PC-9 (cell line): Measurements from ENCODE around the gene MXD4. TPM values are rescaled to one million over a fixed set of nuclear protein-coding genes. Genes with fewer than 3 reads are reported as not detected.

Experiments used
- BruUV-seq: library from RNA; stranded (reverse); fragments of 400-500 nt; replicated peaks from 2 replicates; lab custom pipeline; 2021; lab: Mats Ljungman, UMichigan
- CTCF ChIA-PET: fragments of 300-600 bp; sonication (Branson Sonifier 250); formaldehyde crosslinking; loops from one replicate; lab custom pipeline; 2022; ENCODE audit warnings: antibody characterized with exemption; lab: Charles Lee
- POLR2A ChIA-PET: fragments of 300-600 bp; sonication (Branson Sonifier 250); formaldehyde crosslinking; loops from one replicate; lab custom pipeline; 2022; ENCODE audit warnings: antibody characterized with exemption; ENCODE audit not compliant: unreplicated experiment; lab: Charles Lee
- DNase-seq, 2 experiments: peaks; one replicate each; pipeline versions ENCODE4 v3.0.0 to v3.0.0-alpha.2; 2015 to 2022; ENCODE audit warnings: mixed read lengths in 1 of 2
- H2AFZ ChIP-seq: fragments of 200-600 bp; sonication (generic); 2 replicates; pipeline ENCODE4 v1.8.1; 2017; ENCODE audit warnings: antibody characterized with exemption
- H3F3A ChIP-seq: fragments of 200-600 bp; sonication (generic); 2 replicates; pipeline ENCODE4 v1.8.1; 2017; ENCODE audit warnings: antibody characterized with exemption, mild to moderate bottlenecking, low read depth; ENCODE audit not compliant: insufficient read depth
- H3K27ac ChIP-seq: fragments of 200-600 bp; sonication (generic); 2 replicates; pipeline ENCODE4 v1.6.1; 2016; ENCODE audit warnings: mixed run types
- H3K27me3 ChIP-seq: fragments of 200-600 bp; sonication (generic); 2 replicates; pipeline ENCODE4 v1.6.1; 2016; ENCODE audit warnings: low read depth, mixed run types; ENCODE audit not compliant: insufficient read depth
- H3K36me3 ChIP-seq: fragments of 200-600 bp; sonication (generic); 2 replicates; pipeline ENCODE4 v1.6.1; 2016; ENCODE audit warnings: low read depth, mixed run types
- H3K4me1 ChIP-seq: fragments of 200-600 bp; sonication (generic); replicated peaks from 2 replicates; pipeline ENCODE4 v1.6.1; 2016; ENCODE audit warnings: mixed run types; ENCODE audit not compliant: insufficient read depth
- H3K4me2 ChIP-seq: fragments of 200-600 bp; sonication (generic); 2 replicates; pipeline ENCODE4 v1.6.1; 2017; ENCODE audit warnings: mixed run types
- H3K4me3 ChIP-seq: fragments of 200-600 bp; sonication (generic); 2 replicates; pipeline ENCODE4 v1.6.1; 2016; ENCODE audit warnings: mixed run types
- H3K79me2 ChIP-seq: fragments of 200-600 bp; sonication (generic); 2 replicates; pipeline ENCODE4 v1.6.1; 2017; ENCODE audit warnings: low read depth, mixed run types
- H3K9me2 ChIP-seq: fragments of 200-600 bp; sonication (generic); 2 replicates; pipeline ENCODE4 v1.8.1; 2017; ENCODE audit warnings: mild to moderate bottlenecking; ENCODE audit not compliant: insufficient read depth
- H3K9me3 ChIP-seq: fragments of 200-600 bp; sonication (generic); 2 replicates; pipeline ENCODE4 v1.8.1; 2016; ENCODE audit warnings: low read depth; ENCODE audit not compliant: insufficient read depth
- H4K20me1 ChIP-seq: fragments of 200-600 bp; sonication (generic); 2 replicates; pipeline ENCODE4 v1.8.1; 2017; ENCODE audit not compliant: insufficient read depth
- EZH2 ChIP-seq: fragments of 200-600 bp; sonication (generic); IDR thresholded peaks from 2 replicates; pipeline ENCODE4 v1.8.0; 2017; ENCODE audit warnings: antibody characterized with exemption, low read depth
- intact Hi-C: fragments of 100-400 bp; cut with micrococcal nuclease; formaldehyde crosslinking; loops from one replicate; pipeline ENCODE4 v1.10.0; 2022; ENCODE audit not compliant: unreplicated experiment
- total RNA-seq: library from RNA; stranded (reverse); gene quantifications from 2 replicates; pipeline ENCODE4 v1.2.3, GENCODE V29; 2021
- TF ChIP-seq, protein P1 (sequence below): fragments of 200-600 bp; sonication (generic); conservative IDR thresholded peaks from 2 replicates; pipeline ENCODE4 v1.6.1; 2017; ENCODE audit warnings: mixed run types, antibody characterized with exemption, mild to moderate bottlenecking, moderate library complexity

MXD4 gene
- total RNA-seq, 1 experiment from 2014 or later: 37.0 TPM

- Histone ChIP-seq H3K4me1 (no peaks in the 10 kb centered on the region), H3K36me3 (no peaks in the 10 kb centered on the region), H3K27ac (no peak overlapping the region), H3K4me3 (no peak overlapping the region), H3K9me2 (no peaks in the 10 kb centered on the region), H2AFZ (no peak overlapping the region), H3K79me2 (no peaks in the 10 kb centered on the region), H4K20me1 (no peaks in the 10 kb centered on the region; the same call in 1 of the 2 replicates), H3F3A (no peaks in the 10 kb centered on the region), H3K9me3 (no peaks in the 10 kb centered on the region), H3K4me2 (no peak overlapping the region), H3K27me3 (peaks cover 39% of the 10 kb centered on the region)
- ChIA-PET POLR2A (no interaction called here), CTCF (no interaction called here)
- DNase-seq: no peak
- no TSS peak for BruUV-seq
- TF ChIP-seq EZH2: no peak
- TF ChIP-seq, protein P1, sequence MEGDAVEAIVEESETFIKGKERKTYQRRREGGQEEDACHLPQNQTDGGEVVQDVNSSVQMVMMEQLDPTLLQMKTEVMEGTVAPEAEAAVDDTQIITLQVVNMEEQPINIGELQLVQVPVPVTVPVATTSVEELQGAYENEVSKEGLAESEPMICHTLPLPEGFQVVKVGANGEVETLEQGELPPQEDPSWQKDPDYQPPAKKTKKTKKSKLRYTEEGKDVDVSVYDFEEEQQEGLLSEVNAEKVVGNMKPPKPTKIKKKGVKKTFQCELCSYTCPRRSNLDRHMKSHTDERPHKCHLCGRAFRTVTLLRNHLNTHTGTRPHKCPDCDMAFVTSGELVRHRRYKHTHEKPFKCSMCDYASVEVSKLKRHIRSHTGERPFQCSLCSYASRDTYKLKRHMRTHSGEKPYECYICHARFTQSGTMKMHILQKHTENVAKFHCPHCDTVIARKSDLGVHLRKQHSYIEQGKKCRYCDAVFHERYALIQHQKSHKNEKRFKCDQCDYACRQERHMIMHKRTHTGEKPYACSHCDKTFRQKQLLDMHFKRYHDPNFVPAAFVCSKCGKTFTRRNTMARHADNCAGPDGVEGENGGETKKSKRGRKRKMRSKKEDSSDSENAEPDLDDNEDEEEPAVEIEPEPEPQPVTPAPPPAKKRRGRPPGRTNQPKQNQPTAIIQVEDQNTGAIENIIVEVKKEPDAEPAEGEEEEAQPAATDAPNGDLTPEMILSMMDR: no peak
- intact Hi-C loops: no loop called here
These were observed 30.1 kb upstream of the MXD4 start for GRCh38 chr4:2291705-2292645.

GRCh38 chr4:2290974-2291704, 29.2 kb upstream of the MXD4 start:
- CTCF ChIA-PET: no interaction called here
- Histone ChIP-seq H3K36me3 (no peaks in the 10 kb centered on the region), H3K27ac (no peak overlapping the region), H3K4me3 (no peak overlapping the region), H3K9me2 (no peaks in the 10 kb centered on the region), H3F3A (no peaks in the 10 kb centered on the region; the same call in 1 of the 2 replicates), H3K27me3 (peaks cover 41% of the 10 kb centered on the region), H3K4me1 (no peaks in the 10 kb centered on the region), H3K4me2 (no peak overlapping the region), H2AFZ (no peak overlapping the region), H3K79me2 (no peaks in the 10 kb centered on the region), H3K9me3 (no peaks in the 10 kb centered on the region), H4K20me1 (no peaks in the 10 kb centered on the region; the same call in 1 of the 2 replicates)
- intact Hi-C loops: no loop called here
- no peak for DNase-seq
- POLR2A ChIA-PET: no interaction called here
- BruUV-seq: no TSS peak
- TF ChIP-seq EZH2: no peak
- TF ChIP-seq, protein P1: no peak

GRCh38 chr4:2290488-2290887, 28.6 kb upstream of the MXD4 start:
- BruUV-seq: no TSS peak
- no peak for DNase-seq
- no peaks in the 10 kb centered on the region for H3K4me1 ChIP-seq
- intact Hi-C loops: no loop called here
- H3K27me3 ChIP-seq: peaks cover 41% of the 10 kb centered on the region
- no peaks in the 10 kb centered on the region; the same call in 1 of the 2 replicates for H4K20me1 ChIP-seq
- H3K36me3 ChIP-seq: no peaks in the 10 kb centered on the region
- no peak for TF ChIP-seq EZH2
- TF ChIP-seq, protein P1: no peak
- no peak overlapping the region for H3K4me2 ChIP-seq
- H3K9me2 ChIP-seq: no peaks in the 10 kb centered on the region
- H3K9me3 ChIP-seq: no peaks in the 10 kb centered on the region
- H3F3A ChIP-seq: no peaks in the 10 kb centered on the region; the same call in 1 of the 2 replicates
- no peak overlapping the region for H3K4me3 ChIP-seq
- H3K79me2 ChIP-seq: no peaks in the 10 kb centered on the region
- no peak overlapping the region for H3K27ac ChIP-seq
- ChIA-PET CTCF (no interaction called here), POLR2A (no interaction called here)
- H2AFZ ChIP-seq: no peak overlapping the region
